ENCODE measurements around the gene G3BP1.

G3BP1 gene

DNA sequence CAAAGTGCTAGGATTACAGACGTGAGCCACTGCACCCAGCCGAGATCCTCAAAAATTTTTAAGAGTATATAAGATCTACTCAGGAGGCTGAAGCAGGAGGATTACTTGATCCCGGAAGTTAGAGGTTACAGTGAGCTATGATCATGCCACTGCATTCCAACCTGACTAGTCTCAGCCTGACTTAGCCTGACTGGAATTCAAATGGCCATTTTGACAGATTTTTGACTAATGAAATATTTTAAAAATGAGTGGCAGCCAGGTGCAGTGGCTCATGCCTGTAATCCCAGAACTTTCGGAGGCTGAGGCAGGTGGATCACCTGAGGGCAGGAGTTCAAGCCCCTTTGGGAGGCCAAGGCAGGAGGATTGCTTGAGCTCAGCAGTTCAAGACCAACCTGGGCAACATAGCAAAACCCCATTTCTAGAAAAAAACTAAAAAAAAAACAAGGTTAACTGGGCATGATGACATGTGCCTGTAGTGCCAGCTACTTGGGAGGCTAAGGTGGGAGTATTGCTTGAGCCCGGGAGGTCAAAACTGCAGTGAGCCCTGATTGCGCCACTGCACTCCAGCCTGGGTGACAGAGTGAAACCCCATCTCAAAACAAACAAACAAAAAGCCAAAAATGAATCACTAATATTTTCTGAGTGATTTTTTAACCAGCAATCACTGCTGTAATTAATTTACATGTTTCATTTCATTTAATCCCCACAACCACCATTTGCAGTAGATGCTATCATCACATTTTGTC lies 29.9 kb upstream of the G3BP1 start:
- peaks cover 3% of the 10 kb centered on the region; the same call in 1 of the 2 replicates for H3K36me3 ChIP-seq (ENCODE audit: insufficient read depth, low read length)
- H3K9ac ChIP-seq (ENCODE audit: low read depth, low read length) = no peak overlapping the region
- peaks cover 11% of the 10 kb centered on the region for H3K4me1 ChIP-seq (ENCODE audit: insufficient read depth, low read length)
- H3K9me3 ChIP-seq (ENCODE audit: control insufficient read depth, insufficient read depth, low read length) = no peaks in the 10 kb centered on the region

DNA sequence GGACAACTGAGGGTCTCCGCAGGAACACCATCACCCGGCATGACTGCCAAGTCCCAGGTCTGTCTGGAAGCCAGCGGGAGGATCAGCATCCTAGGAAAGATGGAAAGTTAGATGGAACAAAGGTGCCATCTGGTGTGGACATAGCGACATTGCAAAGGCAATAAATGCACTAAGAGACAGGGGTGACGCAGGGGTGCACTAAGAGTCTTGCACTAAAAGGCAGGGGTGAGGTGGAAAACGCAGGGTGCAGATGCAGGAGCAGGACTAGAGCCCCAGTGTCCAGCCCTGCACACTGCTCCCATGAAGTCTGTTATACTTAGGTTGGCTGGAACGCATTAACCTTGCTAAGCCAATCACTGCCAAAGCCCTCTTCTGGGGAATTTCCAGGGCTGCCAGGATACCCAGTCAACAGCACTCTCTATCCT lies 28.9 kb upstream of the G3BP1 start:
- Histone ChIP-seq H3K9ac (ENCODE audit: low read depth, low read length) (no peak overlapping the region), H3K4me1 (ENCODE audit: insufficient read depth, low read length) (peaks cover 11% of the 10 kb centered on the region), H3K9me3 (ENCODE audit: control insufficient read depth, insufficient read depth, low read length) (no peaks in the 10 kb centered on the region), H3K36me3 (ENCODE audit: insufficient read depth, low read length) (peaks cover 3% of the 10 kb centered on the region; the same call in 1 of the 2 replicates)

DNA sequence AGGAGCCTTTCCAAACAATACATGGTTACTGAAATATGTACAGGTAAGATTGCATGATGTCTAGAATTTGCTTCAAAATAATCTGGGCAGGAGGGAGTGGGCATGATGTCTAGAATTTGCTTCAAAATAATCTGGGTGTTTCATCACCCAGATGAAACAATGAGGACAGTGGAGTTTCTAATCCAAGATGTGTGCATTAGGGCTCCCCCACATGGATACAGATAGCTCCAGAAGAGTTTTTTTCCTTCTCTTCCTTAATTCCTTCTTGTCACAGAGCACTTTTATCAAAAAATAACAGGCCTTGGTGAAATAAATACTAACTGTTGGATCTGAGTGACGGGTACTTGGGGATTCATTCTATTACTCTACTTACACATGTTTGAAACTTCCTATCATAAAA lies 28.2 kb upstream of the G3BP1 start:
- H3K36me3 ChIP-seq (ENCODE audit: insufficient read depth, low read length) = peaks cover 3% of the 10 kb centered on the region; the same call in 1 of the 2 replicates
- H3K9ac ChIP-seq (ENCODE audit: low read depth, low read length) = no peak overlapping the region
- no peaks in the 10 kb centered on the region for H3K9me3 ChIP-seq (ENCODE audit: control insufficient read depth, insufficient read depth, low read length)
- peaks cover 11% of the 10 kb centered on the region for H3K4me1 ChIP-seq (ENCODE audit: insufficient read depth, low read length)

DNA sequence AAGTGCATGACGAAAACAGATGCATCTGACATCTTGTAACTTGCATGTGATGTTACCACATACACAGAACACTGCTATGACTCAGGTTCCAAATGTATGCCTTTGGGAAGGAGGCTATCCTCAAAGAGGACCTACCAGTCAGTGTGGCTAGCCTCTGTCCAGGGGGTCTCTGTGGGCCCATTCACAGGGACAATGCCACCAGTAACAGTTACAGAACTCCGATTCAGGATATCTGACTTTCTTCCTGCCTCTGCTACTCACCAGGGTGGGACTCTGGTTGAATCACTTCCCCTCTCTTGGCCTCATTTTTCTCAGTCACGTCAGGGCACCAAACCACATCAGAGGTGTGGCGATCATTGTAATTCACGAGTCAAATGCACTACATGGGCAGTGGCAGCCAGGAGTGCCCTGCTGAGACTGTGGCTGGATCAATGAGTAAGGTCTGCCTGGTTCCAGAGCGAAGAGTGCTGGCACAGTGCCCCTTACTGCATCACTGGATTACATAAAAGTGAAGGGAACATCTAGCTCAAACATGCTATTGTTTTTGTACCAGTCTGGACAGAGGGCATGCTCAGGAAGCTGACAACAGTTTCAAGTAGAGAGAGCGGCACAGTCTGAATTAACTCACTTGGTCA lies 26.6 kb upstream of the G3BP1 start:
- H3K36me3 ChIP-seq (ENCODE audit: insufficient read depth, low read length) = peaks cover 3% of the 10 kb centered on the region; the same call in 1 of the 2 replicates
- no peaks in the 10 kb centered on the region for H3K9me3 ChIP-seq (ENCODE audit: control insufficient read depth, insufficient read depth, low read length)
- H3K4me1 ChIP-seq (ENCODE audit: insufficient read depth, low read length) = peaks cover 4% of the 10 kb centered on the region
- no peak overlapping the region for H3K9ac ChIP-seq (ENCODE audit: low read depth, low read length)

DNA sequence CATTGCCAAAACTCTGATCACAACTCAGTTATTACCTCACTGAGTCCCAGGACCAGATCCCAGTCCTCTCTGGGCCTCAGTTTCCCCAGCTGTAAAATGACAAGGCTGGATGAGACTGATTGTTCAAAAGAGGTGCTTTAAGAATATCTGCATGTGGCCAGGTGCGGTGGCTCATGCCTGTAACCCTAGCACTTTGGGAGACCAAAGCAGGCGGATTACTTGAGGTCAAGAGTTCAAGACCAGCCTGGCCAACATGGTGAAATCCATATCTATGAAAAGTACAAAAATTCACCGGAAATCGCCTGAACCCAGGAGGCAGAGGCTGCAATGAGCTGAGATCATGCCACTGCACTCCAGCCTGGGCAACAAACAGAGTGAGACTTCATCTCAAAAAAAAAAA lies 21.6 kb upstream of the G3BP1 start:
- Histone ChIP-seq H3K36me3 (ENCODE audit: insufficient read depth, low read length) (peaks cover 3% of the 10 kb centered on the region; the same call in 1 of the 2 replicates), H3K4me1 (ENCODE audit: insufficient read depth, low read length) (0 out of 2 replicates have a peak, but pooled peaks cover 2% of the 10 kb centered on the region), H3K9me3 (ENCODE audit: control insufficient read depth, insufficient read depth, low read length) (no peaks in the 10 kb centered on the region), H3K9ac (ENCODE audit: low read depth, low read length) (no peak overlapping the region)

DNA sequence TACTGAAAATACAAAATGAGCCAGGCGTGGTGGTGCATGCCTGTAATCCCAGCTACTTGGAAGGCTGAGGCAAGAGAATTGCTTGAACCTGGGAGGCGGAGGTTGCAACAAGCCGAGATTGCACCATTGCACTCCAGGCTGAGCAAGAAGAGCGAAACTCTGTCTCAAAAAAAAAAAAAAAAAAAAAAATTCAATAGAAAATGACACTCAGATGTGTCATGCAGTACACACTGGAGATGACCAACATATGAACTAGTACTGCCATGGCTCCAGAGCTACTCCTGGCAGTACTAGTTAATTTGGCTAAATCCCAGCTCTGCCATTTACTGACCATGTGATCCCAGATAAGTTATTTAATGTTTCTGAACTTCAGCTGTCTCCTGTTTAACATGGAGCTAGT lies 20.7 kb upstream of the G3BP1 start:
- no peak overlapping the region for H3K9ac ChIP-seq (ENCODE audit: low read depth, low read length)
- H3K36me3 ChIP-seq (ENCODE audit: insufficient read depth, low read length) = no peaks in the 10 kb centered on the region
- H3K9me3 ChIP-seq (ENCODE audit: control insufficient read depth, insufficient read depth, low read length) = no peaks in the 10 kb centered on the region
- H3K4me1 ChIP-seq (ENCODE audit: insufficient read depth, low read length) = peaks cover 8% of the 10 kb centered on the region; the same call in 1 of the 2 replicates

DNA sequence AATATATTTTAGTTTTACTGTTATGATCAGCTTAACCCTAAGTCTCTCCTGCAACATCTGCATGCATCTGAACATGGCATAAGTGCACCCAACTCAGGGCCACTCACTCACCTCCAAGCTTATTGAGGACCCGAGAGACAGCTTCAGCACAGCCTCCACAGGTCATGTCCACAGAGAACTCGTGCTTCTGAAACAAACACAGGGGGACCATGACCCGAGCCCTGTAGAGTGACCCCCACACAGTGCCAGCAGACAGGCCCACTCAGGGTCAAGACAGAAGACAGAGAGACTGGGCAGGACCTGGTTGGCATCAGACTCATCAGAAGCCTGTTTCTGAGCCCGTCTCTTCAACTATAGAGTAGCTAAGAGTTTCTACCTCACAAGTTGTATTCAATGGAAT lies 20.2 kb upstream of the G3BP1 start:
- H3K4me1 ChIP-seq (ENCODE audit: insufficient read depth, low read length) = peaks cover 8% of the 10 kb centered on the region; the same call in 1 of the 2 replicates
- H3K36me3 ChIP-seq (ENCODE audit: insufficient read depth, low read length) = no peaks in the 10 kb centered on the region
- H3K9me3 ChIP-seq (ENCODE audit: control insufficient read depth, insufficient read depth, low read length) = no peaks in the 10 kb centered on the region
- H3K9ac ChIP-seq (ENCODE audit: low read depth, low read length) = no peak overlapping the region

DNA sequence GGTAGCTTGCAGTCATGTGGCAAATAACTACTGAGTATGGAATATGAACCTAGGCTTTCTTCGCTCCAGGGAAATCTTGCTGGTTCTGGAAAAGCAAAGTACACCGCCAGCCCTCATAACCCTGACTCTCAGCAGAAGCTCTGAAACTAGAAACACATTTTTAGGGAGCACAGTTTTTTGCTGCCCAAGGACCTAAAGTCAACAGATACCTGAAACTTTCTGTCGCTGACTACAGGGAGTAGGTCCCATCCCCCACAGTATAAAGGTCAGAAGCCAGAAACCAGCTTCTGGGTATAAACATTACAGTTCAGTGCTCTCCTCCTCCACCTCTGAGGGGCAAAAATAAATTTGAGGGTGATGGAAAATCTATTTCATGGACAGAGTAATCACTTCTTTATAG lies 16.4 kb upstream of the G3BP1 start:
- no peak overlapping the region for H3K9ac ChIP-seq (ENCODE audit: low read depth, low read length)

DNA sequence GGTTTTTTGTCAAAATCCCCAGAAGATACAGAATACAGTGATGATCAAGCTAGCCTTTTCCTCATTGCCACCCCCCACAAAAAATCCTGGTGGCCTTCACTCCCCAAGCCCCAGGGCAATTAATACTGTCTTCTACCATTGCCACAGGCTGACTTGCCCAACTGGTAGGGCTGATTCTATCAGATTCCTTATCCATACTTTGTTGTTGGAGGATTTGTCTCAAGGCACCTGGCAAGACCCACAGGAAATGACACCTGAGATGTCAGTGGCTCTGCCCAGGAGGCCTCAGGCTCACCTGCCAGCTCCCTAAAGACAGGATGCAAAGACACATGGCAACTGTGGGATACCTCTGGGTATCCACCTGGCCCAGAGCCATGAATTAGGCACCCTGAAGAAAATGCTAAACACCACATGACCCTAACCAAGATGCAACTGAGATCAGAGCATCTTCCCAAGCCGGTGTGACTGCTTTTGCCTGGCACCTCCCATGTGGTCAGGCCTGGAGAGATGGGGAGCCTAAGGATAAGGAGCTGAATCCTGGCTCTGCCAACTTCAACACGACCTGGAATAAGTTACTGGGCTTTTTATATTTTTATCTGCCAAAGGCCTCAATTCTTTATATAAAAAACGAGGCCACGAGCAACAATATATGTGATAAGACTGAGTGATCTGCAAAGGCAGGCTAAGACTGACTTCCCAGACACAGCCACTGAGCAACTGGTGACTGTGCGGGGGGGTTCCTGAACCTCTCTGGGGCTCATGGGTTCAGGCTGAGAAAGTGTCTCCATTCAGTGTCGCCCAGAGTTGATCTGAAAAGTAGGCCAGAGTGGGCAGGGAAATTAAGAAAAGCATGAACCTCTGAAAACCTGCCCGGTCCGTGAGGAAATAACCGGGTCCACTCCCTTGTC lies 14.3 kb upstream of the G3BP1 start:
- H3K36me3 ChIP-seq (ENCODE audit: insufficient read depth, low read length) = no peaks in the 10 kb centered on the region
- peaks cover 21% of the 10 kb centered on the region for H3K4me1 ChIP-seq (ENCODE audit: insufficient read depth, low read length)
- no peaks in the 10 kb centered on the region for H3K9me3 ChIP-seq (ENCODE audit: control insufficient read depth, insufficient read depth, low read length)
- H3K9ac ChIP-seq (ENCODE audit: low read depth, low read length) = peak overlapping the region; percentile 97

More for the DNA sequence above, 16.4 kb upstream of the G3BP1 start:
- no peaks in the 10 kb centered on the region for H3K9me3 ChIP-seq (ENCODE audit: control insufficient read depth, insufficient read depth, low read length)
- H3K36me3 ChIP-seq (ENCODE audit: insufficient read depth, low read length) = no peaks in the 10 kb centered on the region
- peaks cover 21% of the 10 kb centered on the region for H3K4me1 ChIP-seq (ENCODE audit: insufficient read depth, low read length)

DNA sequence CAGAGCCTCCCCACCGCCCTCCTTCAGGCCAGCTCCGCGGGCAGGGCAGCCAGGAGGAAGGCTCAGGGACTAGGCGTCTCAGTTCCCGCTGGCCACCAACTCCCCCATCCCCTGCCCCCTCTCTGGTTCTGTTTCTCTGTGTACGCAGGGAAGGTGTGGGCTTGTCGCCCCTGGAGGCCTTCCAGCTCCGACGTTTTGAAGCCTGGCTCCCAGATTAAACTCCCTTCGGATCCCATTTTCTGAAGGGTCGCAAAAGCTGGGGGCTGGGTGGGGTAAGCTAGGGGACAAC lies 13.7 kb upstream of the G3BP1 start:
- H3K36me3 ChIP-seq (ENCODE audit: insufficient read depth, low read length) = no peaks in the 10 kb centered on the region
- peaks cover 21% of the 10 kb centered on the region for H3K4me1 ChIP-seq (ENCODE audit: insufficient read depth, low read length)
- H3K9ac ChIP-seq (ENCODE audit: low read depth, low read length) = peak overlapping the region; percentile 97
- no peaks in the 10 kb centered on the region for H3K9me3 ChIP-seq (ENCODE audit: control insufficient read depth, insufficient read depth, low read length)

DNA sequence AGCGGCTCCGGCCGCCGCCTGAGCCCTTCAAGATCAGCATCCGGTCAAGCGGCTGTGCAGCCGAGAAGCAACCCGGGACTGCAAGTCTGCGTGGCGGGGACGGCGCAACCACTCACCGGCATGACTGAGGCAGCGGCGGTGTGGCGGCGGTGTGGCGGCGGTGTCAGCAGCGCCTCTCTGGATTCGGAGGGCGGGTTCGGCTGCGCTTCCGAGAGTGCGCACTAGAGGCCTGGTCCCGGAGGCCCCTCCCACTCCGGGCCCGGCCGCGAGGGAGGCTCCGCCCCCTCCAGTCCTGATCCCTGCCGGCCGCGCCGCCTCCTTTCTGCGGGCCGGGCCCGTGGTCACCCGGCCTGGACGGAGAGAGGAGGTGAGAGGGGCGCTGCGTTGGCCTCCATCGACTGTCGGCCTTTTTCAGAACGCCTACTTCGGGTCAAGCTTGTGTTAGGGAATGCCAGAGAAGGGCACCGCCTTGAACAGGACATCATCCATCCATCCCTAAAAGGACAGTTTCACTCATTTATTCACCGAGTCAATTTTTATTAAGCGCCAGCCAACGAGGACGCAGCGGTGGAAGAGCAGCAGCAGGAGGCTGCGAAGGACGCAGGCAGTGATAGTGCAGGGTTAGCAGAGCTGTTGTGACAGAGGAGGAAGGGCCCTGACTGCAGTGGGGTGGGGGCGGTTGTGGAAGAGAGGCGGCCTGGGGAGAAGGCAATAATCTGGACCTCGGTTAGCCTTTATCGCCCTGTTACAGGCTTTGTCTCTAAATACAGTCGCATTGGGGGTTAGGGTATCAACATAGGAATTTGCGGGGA lies 13.1 kb upstream of the G3BP1 start, which contains the start of gene ATOX1:
Gene ATOX1, minus strand, starts transcription at position 202 of the 812 bp plus-strand sequence. Its CDS starts 80 bp downstream, at position 122.
- H3K4me1 ChIP-seq (ENCODE audit: insufficient read depth, low read length) = peaks cover 21% of the 10 kb centered on the region
- H3K9me3 ChIP-seq (ENCODE audit: control insufficient read depth, insufficient read depth, low read length) = no peaks in the 10 kb centered on the region
- H3K36me3 ChIP-seq (ENCODE audit: insufficient read depth, low read length) = no peaks in the 10 kb centered on the region
- H3K9ac ChIP-seq (ENCODE audit: low read depth, low read length) = peak within 1 kb of the TSS; percentile 97

DNA sequence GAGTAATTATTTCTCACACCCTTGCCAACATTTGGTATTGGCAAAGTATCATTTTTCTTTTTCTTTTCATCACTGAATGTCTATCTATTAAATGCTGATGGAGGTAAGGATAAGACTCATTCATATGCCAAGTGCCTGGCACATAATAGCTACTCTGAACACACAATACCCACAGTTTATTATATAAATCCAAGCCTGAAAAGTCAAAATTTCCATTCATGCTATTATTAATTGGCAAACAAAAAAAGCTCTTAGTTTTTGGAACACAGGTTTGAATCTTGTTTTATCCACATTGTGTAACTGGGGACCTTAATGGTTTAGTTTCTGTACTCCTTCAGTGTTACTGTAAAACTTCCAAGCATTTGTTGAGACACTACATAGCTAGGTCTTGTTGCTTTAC lies 7.0 kb upstream of the G3BP1 start:
- Histone ChIP-seq H3K9me3 (ENCODE audit: control insufficient read depth, insufficient read depth, low read length) (no peaks in the 10 kb centered on the region), H3K4me1 (ENCODE audit: insufficient read depth, low read length) (no peaks in the 10 kb centered on the region), H3K9ac (ENCODE audit: low read depth, low read length) (no peak overlapping the region), H3K36me3 (ENCODE audit: insufficient read depth, low read length) (no peaks in the 10 kb centered on the region; the same call in 1 of the 2 replicates)

DNA sequence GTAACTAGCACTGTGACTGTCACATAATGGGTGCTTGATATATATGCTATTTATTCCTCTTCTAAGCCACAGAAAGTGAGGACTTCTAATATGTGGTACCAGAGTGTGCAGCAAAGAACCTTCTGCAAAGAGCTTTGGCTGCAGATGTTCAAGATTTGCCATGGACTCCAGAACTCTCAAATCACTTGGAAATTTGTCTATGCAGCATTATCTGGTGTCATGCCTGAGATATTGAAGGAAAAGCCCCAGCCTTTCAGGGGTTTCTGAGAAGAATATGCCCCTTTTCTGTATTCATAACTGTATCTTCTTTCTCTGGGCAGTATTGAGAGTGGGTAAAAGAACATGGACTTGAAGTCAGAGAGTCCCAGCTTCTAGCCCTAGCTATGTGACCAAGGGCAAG lies 4.8 kb upstream of the G3BP1 start:
- H3K4me1 ChIP-seq (ENCODE audit: insufficient read depth, low read length) = no peaks in the 10 kb centered on the region
- no peaks in the 10 kb centered on the region; the same call in 1 of the 2 replicates for H3K36me3 ChIP-seq (ENCODE audit: insufficient read depth, low read length)
- no peak overlapping the region for H3K9ac ChIP-seq (ENCODE audit: low read depth, low read length)
- no peaks in the 10 kb centered on the region for H3K9me3 ChIP-seq (ENCODE audit: control insufficient read depth, insufficient read depth, low read length)
